GM23338 (cell line): Measurements from ENCODE around the gene CDC14B. TPM values are rescaled to one million over a fixed set of nuclear protein-coding genes. Genes with fewer than 3 reads are reported as not detected.

ENCODE experiments used
- ATAC-seq: fragments of 200-7000 bp; cut with Tn5 transposase; 3 replicates; pipeline ENCODE4 v1.9.1; 2020
- DNase-seq: peaks from one replicate; pipeline ENCODE4 v3.0.0-alpha.2; 2015; ENCODE audit warnings: low spot score
- H2AFZ ChIP-seq: fragments of 200-600 bp; sonication (generic); 2 replicates; pipeline ENCODE4 v1.8.0; 2016; ENCODE audit warnings: antibody characterized with exemption, mild to moderate bottlenecking, moderate library complexity
- H3F3A ChIP-seq: fragments of 200-600 bp; sonication (generic); replicated peaks from 2 replicates; pipeline ENCODE4 v1.8.0; 2017; ENCODE audit warnings: antibody characterized with exemption, mixed run types, low read depth
- H3K27ac ChIP-seq: fragments of 200-600 bp; sonication (generic); 2 replicates; pipeline ENCODE4 v1.6.1; 2016; ENCODE audit warnings: low read depth
- H3K27me3 ChIP-seq: fragments of 200-600 bp; sonication (generic); 2 replicates; pipeline ENCODE4 v1.8.0; 2016; ENCODE audit warnings: mild to moderate bottlenecking, mixed run types, moderate library complexity; ENCODE audit not compliant: insufficient read depth
- H3K36me3 ChIP-seq: fragments of 200-600 bp; sonication (generic); 2 replicates; pipeline ENCODE4 v1.8.0; 2016; ENCODE audit warnings: mild to moderate bottlenecking; ENCODE audit not compliant: insufficient read depth
- H3K4me1 ChIP-seq: fragments of 200-600 bp; sonication (generic); 2 replicates; pipeline ENCODE4 v1.8.0; 2016; ENCODE audit warnings: mild to moderate bottlenecking, moderate library complexity; ENCODE audit not compliant: insufficient read depth
- H3K4me2 ChIP-seq: fragments of 200-600 bp; sonication (generic); 2 replicates; pipeline ENCODE4 v1.7.1; 2017; ENCODE audit warnings: mixed run types
- H3K4me3 ChIP-seq: fragments of 200-600 bp; sonication (generic); 2 replicates; pipeline ENCODE4 v1.6.1; 2016; ENCODE audit warnings: mixed run types
- H3K79me2 ChIP-seq: fragments of 200-600 bp; sonication (generic); replicated peaks from 2 replicates; pipeline ENCODE4 v1.8.0; 2017; ENCODE audit warnings: mild to moderate bottlenecking; ENCODE audit not compliant: insufficient read depth
- H3K9me2 ChIP-seq: fragments of 200-600 bp; sonication (generic); 2 replicates; pipeline ENCODE4 v1.8.0; 2017; ENCODE audit not compliant: insufficient read depth
- H4K20me1 ChIP-seq: fragments of 200-600 bp; sonication (generic); replicated peaks from 2 replicates; pipeline ENCODE4 v1.8.0; 2017; ENCODE audit warnings: mild to moderate bottlenecking; ENCODE audit not compliant: insufficient read depth
- H3K27ac Mint-ChIP-seq: 2 replicates; pipeline ENCODE4 v1.8.0; 2020; ENCODE audit warnings: inconsistent platforms, mild to moderate bottlenecking, moderate library complexity, mixed read lengths
- H3K27me3 Mint-ChIP-seq: 3 replicates; pipeline ENCODE4 v1.8.0; 2022; ENCODE audit warnings: low read depth, mild to moderate bottlenecking, moderate library complexity, mixed read lengths, inconsistent platforms; ENCODE audit not compliant: insufficient read depth, poor library complexity
- H3K36me3 Mint-ChIP-seq: 3 replicates; pipeline ENCODE4 v1.8.0; 2021; ENCODE audit warnings: low read depth, mild to moderate bottlenecking, inconsistent platforms, moderate library complexity, mixed read lengths
- H3K4me1 Mint-ChIP-seq: 3 replicates; pipeline ENCODE4 v1.8.0; 2020; ENCODE audit warnings: mild to moderate bottlenecking, inconsistent platforms, mixed read lengths
- H3K4me3 Mint-ChIP-seq: 3 replicates; pipeline ENCODE4 v1.8.0; 2021; ENCODE audit warnings: moderate library complexity, mild to moderate bottlenecking, inconsistent platforms, mixed read lengths
- H3K9me3 Mint-ChIP-seq: 3 replicates; pipeline ENCODE4 v1.8.0; 2020; ENCODE audit warnings: moderate library complexity, mild to moderate bottlenecking, inconsistent platforms, mixed read lengths
- EZH2 ChIP-seq: fragments of 200-600 bp; sonication (generic); IDR thresholded peaks from one replicate; pipeline ENCODE4 v1.8.0; 2017; ENCODE audit warnings: antibody characterized with exemption, mild to moderate bottlenecking, low read depth; ENCODE audit not compliant: unreplicated experiment
- EZH2phosphoT487 ChIP-seq: fragments of 200-600 bp; sonication (generic); IDR thresholded peaks from one replicate; pipeline ENCODE4 v1.8.1; 2018; ENCODE audit warnings: antibody characterized with exemption; ENCODE audit not compliant: unreplicated experiment
- JUNB ChIP-seq: IDR thresholded peaks from one replicate; pipeline ENCODE4 v1.6.1; 2016; ENCODE audit warnings: antibody characterized with exemption; ENCODE audit not compliant: unreplicated experiment
- NANOG ChIP-seq: IDR thresholded peaks from 2 replicates; pipeline ENCODE4 v1.6.1; 2016; ENCODE audit warnings: antibody characterized with exemption, borderline replicate concordance
- POLR2AphosphoS5 ChIP-seq: IDR thresholded peaks from 2 replicates; pipeline ENCODE4 v1.6.1; 2016; ENCODE audit warnings: antibody characterized with exemption, low read depth
- STAT1 ChIP-seq: IDR thresholded peaks from one replicate; pipeline ENCODE4 v1.6.1; 2016; ENCODE audit warnings: antibody characterized with exemption; ENCODE audit not compliant: unreplicated experiment
- ZNF114 ChIP-seq: fragments of 250-450 bp; sonication (Bioruptor Pico); IDR thresholded peaks from 2 replicates; pipeline ENCODE4 v1.5.0; 2020; ENCODE audit warnings: mild to moderate bottlenecking, moderate library complexity
- ZNF331 ChIP-seq: fragments of 250-450 bp; sonication (Bioruptor Pico); IDR thresholded peaks from 2 replicates; pipeline ENCODE4 v1.5.0; 2020; ENCODE audit warnings: low read depth, mild to moderate bottlenecking, moderate library complexity
- polyA plus RNA-seq: library from polyadenylated mRNA; unstranded; fragments of >200 nt; fragmentation: Nextera tagmentation; extraction: Ambion mirVana; gene quantifications from 2 replicates; pipeline ENCODE4 v1.2.1, GENCODE V29; 2016
- total RNA-seq: library from RNA; depleted of rRNA; stranded (reverse); fragments of >200 nt; shearing (Covaris generic); gene quantifications from 2 replicates; pipeline ENCODE4 v1.2.3, GENCODE V29; 2014
- TF ChIP-seq, protein P1 (sequence below), 2 experiments: fragments of 200-600 bp in 1 of 2; sonication (generic) in 1 of 2; conservative IDR thresholded peaks; 2 replicates each; pipeline versions ENCODE4 v1.5.1 to v1.6.1; 2016 to 2017; ENCODE audit warnings: antibody characterized with exemption in 2 of 2, low read depth in 2 of 2, mild to moderate bottlenecking in 2 of 2, moderate library complexity in 1 of 2
- TF ChIP-seq, protein P2 (sequence below): IDR thresholded peaks from 2 replicates; pipeline ENCODE4 v1.6.1; 2016; ENCODE audit warnings: antibody characterized with exemption
- TF ChIP-seq, protein P3 (sequence below): fragments of 250-450 bp; sonication (Bioruptor Pico); IDR thresholded peaks from 2 replicates; pipeline ENCODE4 v1.5.0; 2020; ENCODE audit warnings: mild to moderate bottlenecking, moderate library complexity

The CDC14B gene
- total and polyA plus RNA-seq, 2 experiments from 2014 or later: 12.2 to 52.1 TPM

DNA sequence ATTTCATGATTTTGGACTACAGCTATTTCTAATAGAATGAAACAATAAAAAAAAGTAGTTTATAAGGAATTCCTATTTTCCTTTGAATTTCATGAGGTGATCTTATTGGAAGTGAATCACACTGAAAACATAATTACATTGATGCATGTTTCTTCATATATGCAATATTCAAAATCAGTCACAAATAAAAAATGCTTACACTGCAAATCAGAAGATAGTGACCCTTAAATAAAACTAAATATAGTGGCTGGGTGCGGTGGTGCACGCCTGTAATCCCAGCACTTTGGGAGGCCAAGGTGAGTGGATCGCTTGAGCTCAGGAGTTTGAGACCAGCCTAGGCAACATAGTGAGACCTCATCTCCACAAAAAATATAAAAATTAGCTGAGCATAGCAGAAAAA is 79.5 kb downstream of the CDC14B start (continued):
- TF ChIP-seq POLR2AphosphoS5 (no peak), EZH2 (no peak), ZNF331 (CRISPR knock-in tag) (no peak)

DNA sequence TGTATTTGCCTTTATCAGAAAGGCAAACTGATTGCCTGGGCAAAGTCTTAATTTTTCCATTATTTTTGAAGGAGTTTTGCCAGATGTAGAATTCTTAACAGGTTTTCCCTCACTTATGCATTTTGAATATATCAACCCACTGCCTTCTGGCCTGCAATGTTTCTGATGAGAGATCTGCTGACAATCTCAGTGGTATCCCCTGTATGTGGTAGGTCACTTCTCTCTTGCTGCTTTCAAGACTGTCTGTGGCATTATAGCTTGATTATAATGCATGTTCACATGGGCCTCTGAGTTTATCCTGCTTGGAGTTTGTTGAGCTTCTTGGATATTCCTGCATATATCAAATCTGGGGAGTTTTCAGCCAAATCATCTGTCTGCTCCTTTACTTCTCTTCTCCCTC is 87.5 kb downstream of the CDC14B start:
- Histone ChIP-seq H3K4me1 (no peaks in the 10 kb centered on the region), H3K4me3 (no peak overlapping the region), H3K9me2 (no peaks in the 10 kb centered on the region), H3K4me2 (no peak overlapping the region), H3F3A (no peaks in the 10 kb centered on the region), H3K36me3 (peaks cover 9% of the 10 kb centered on the region), H2AFZ (no peak overlapping the region), H3K79me2 (no peaks in the 10 kb centered on the region), H3K27ac (no peak overlapping the region), H4K20me1 (no peaks in the 10 kb centered on the region), H3K27me3 (no peaks in the 10 kb centered on the region)
- no peak for TF ChIP-seq NANOG
- TF ChIP-seq EZH2: no peak
- TF ChIP-seq ZNF331 (CRISPR knock-in tag): no peak
- TF ChIP-seq ZNF114 (CRISPR knock-in tag): no peak
- TF ChIP-seq POLR2AphosphoS5: no peak
- TF ChIP-seq, protein P1, sequence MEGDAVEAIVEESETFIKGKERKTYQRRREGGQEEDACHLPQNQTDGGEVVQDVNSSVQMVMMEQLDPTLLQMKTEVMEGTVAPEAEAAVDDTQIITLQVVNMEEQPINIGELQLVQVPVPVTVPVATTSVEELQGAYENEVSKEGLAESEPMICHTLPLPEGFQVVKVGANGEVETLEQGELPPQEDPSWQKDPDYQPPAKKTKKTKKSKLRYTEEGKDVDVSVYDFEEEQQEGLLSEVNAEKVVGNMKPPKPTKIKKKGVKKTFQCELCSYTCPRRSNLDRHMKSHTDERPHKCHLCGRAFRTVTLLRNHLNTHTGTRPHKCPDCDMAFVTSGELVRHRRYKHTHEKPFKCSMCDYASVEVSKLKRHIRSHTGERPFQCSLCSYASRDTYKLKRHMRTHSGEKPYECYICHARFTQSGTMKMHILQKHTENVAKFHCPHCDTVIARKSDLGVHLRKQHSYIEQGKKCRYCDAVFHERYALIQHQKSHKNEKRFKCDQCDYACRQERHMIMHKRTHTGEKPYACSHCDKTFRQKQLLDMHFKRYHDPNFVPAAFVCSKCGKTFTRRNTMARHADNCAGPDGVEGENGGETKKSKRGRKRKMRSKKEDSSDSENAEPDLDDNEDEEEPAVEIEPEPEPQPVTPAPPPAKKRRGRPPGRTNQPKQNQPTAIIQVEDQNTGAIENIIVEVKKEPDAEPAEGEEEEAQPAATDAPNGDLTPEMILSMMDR (conservative IDR thresholded peaks at IDR 0.05; ENCODE audit: low read depth in 2 of 2): no peak
- Mint-ChIP-seq H3K27me3 (no peaks in the 10 kb centered on the region), H3K27ac (no peak overlapping the region), H3K4me1 (no peaks in the 10 kb centered on the region), H3K4me3 (no peak overlapping the region), H3K9me3 (no peaks in the 10 kb centered on the region), H3K36me3 (peaks cover 48% of the 10 kb centered on the region)
- ATAC-seq (no peak), DNase-seq (no peak)

DNA sequence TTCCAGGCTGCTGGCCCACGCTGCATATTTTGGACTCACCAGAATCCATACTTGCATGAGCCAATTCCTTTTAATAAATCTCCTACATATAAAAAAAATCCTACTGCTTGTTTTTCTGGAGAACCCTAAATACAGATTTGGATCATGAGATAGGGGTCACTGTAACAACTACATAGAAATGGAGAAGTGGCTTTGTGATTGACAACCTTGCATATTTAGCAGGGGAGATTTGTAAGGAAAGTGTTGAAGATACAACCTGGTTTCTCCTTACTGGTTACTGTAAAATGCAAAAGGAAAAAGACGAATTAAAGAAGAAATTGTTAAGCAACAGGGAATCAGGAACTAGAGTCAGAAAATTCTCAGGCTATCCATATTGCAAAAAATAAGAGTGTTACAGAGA is 94.9 kb downstream of the CDC14B start:
- Histone ChIP-seq H3F3A (no peaks in the 10 kb centered on the region), H3K79me2 (no peaks in the 10 kb centered on the region), H3K4me1 (no peaks in the 10 kb centered on the region), H2AFZ (no peak overlapping the region), H3K9me2 (no peaks in the 10 kb centered on the region), H3K36me3 (peaks cover 4% of the 10 kb centered on the region; the same call in 1 of the 2 replicates), H4K20me1 (no peaks in the 10 kb centered on the region), H3K4me3 (no peak overlapping the region), H3K27me3 (no peaks in the 10 kb centered on the region), H3K4me2 (no peak overlapping the region), H3K27ac (no peak overlapping the region)
- no peak overlapping the region for H3K27ac Mint-ChIP-seq
- DNase-seq (no peak), ATAC-seq (no peak)
- H3K27me3 Mint-ChIP-seq: peaks cover 5% of the 10 kb centered on the region
- no peaks in the 10 kb centered on the region for H3K9me3 Mint-ChIP-seq
- H3K4me1 Mint-ChIP-seq: no peaks in the 10 kb centered on the region
- H3K4me3 Mint-ChIP-seq: no peak overlapping the region
- peaks cover 69% of the 10 kb centered on the region for H3K36me3 Mint-ChIP-seq
- TF ChIP-seq JUNB: no peak
- TF ChIP-seq EZH2phosphoT487: no peak
- TF ChIP-seq ZNF114 (CRISPR knock-in tag): no peak
- TF ChIP-seq, protein P2, sequence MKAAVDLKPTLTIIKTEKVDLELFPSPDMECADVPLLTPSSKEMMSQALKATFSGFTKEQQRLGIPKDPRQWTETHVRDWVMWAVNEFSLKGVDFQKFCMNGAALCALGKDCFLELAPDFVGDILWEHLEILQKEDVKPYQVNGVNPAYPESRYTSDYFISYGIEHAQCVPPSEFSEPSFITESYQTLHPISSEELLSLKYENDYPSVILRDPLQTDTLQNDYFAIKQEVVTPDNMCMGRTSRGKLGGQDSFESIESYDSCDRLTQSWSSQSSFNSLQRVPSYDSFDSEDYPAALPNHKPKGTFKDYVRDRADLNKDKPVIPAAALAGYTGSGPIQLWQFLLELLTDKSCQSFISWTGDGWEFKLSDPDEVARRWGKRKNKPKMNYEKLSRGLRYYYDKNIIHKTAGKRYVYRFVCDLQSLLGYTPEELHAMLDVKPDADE: no peak
- no peak for TF ChIP-seq EZH2
- TF ChIP-seq ZNF331 (CRISPR knock-in tag): no peak
- TF ChIP-seq, protein P3, sequence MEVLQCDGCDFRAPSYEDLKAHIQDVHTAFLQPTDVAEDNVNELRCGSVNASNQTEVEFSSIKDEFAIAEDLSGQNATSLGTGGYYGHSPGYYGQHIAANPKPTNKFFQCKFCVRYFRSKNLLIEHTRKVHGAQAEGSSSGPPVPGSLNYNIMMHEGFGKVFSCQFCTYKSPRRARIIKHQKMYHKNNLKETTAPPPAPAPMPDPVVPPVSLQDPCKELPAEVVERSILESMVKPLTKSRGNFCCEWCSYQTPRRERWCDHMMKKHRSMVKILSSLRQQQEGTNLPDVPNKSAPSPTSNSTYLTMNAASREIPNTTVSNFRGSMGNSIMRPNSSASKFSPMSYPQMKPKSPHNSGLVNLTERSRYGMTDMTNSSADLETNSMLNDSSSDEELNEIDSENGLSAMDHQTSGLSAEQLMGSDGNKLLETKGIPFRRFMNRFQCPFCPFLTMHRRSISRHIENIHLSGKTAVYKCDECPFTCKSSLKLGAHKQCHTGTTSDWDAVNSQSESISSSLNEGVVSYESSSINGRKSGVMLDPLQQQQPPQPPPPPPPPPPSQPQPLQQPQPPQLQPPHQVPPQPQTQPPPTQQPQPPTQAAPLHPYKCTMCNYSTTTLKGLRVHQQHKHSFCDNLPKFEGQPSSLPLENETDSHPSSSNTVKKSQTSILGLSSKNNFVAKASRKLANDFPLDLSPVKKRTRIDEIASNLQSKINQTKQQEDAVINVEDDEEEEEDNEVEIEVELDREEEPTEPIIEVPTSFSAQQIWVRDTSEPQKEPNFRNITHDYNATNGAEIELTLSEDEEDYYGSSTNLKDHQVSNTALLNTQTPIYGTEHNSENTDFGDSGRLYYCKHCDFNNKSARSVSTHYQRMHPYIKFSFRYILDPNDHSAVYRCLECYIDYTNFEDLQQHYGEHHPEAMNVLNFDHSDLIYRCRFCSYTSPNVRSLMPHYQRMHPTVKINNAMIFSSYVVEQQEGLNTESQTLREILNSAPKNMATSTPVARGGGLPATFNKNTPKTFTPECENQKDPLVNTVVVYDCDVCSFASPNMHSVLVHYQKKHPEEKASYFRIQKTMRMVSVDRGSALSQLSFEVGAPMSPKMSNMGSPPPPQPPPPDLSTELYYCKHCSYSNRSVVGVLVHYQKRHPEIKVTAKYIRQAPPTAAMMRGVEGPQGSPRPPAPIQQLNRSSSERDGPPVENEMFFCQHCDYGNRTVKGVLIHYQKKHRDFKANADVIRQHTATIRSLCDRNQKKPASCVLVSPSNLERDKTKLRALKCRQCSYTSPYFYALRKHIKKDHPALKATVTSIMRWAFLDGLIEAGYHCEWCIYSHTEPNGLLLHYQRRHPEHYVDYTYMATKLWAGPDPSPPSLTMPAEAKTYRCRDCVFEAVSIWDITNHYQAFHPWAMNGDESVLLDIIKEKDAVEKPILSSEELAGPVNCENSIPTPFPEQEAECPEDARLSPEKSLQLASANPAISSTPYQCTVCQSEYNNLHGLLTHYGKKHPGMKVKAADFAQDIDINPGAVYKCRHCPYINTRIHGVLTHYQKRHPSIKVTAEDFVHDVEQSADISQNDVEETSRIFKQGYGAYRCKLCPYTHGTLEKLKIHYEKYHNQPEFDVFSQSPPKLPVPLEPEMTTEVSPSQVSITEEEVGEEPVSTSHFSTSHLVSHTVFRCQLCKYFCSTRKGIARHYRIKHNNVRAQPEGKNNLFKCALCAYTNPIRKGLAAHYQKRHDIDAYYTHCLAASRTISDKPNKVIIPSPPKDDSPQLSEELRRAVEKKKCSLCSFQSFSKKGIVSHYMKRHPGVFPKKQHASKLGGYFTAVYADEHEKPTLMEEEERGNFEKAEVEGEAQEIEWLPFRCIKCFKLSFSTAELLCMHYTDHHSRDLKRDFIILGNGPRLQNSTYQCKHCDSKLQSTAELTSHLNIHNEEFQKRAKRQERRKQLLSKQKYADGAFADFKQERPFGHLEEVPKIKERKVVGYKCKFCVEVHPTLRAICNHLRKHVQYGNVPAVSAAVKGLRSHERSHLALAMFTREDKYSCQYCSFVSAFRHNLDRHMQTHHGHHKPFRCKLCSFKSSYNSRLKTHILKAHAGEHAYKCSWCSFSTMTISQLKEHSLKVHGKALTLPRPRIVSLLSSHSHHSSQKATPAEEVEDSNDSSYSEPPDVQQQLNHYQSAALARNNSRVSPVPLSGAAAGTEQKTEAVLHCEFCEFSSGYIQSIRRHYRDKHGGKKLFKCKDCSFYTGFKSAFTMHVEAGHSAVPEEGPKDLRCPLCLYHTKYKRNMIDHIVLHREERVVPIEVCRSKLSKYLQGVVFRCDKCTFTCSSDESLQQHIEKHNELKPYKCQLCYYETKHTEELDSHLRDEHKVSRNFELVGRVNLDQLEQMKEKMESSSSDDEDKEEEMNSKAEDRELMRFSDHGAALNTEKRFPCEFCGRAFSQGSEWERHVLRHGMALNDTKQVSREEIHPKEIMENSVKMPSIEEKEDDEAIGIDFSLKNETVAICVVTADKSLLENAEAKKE: no peak
- no peak for TF ChIP-seq STAT1
